HAP-1 (cell line): ENCODE measurements around the gene RFTN1.

Experiments used
- DNase-seq, 2 experiments: peaks; one replicate each; pipeline ENCODE4 v3.0.0-alpha.2; 2016 to 2020; ENCODE audit warnings: low spot score in 2 of 2
- H3K27me3 ChIP-seq: fragments of 250-450 bp; sonication (Bioruptor Pico); 2 replicates; pipeline ENCODE4 v1.5.1; 2020; ENCODE audit warnings: low read depth, mild to moderate bottlenecking, moderate library complexity
- H3K36me3 ChIP-seq: fragments of 250-450 bp; sonication (Bioruptor Pico); replicated peaks from 2 replicates; pipeline ENCODE4 v1.5.1; 2020; ENCODE audit warnings: mild to moderate bottlenecking
- H3K4me1 ChIP-seq: fragments of 250-450 bp; sonication (Bioruptor Pico); 2 replicates; pipeline ENCODE4 v1.5.1; 2020; ENCODE audit warnings: mild to moderate bottlenecking
- H3K4me3 ChIP-seq: fragments of 250-450 bp; sonication (Bioruptor Pico); 2 replicates; pipeline ENCODE4 v1.5.1; 2020; ENCODE audit warnings: mild to moderate bottlenecking, moderate library complexity
- H3K9me3 ChIP-seq: fragments of 250-450 bp; sonication (Bioruptor Pico); 2 replicates; pipeline ENCODE4 v1.5.1; 2020; ENCODE audit warnings: mild to moderate bottlenecking, moderate library complexity
- in situ Hi-C: fragments of 300-500 bp; cut with MboI; formaldehyde crosslinking; loops from 3 replicates; pipeline ENCODE4 v1.14.3; 2020; ENCODE audit warnings: low sequenced_read_pairs, inconsistent platforms, mixed read lengths

RFTN1 gene

DNA sequence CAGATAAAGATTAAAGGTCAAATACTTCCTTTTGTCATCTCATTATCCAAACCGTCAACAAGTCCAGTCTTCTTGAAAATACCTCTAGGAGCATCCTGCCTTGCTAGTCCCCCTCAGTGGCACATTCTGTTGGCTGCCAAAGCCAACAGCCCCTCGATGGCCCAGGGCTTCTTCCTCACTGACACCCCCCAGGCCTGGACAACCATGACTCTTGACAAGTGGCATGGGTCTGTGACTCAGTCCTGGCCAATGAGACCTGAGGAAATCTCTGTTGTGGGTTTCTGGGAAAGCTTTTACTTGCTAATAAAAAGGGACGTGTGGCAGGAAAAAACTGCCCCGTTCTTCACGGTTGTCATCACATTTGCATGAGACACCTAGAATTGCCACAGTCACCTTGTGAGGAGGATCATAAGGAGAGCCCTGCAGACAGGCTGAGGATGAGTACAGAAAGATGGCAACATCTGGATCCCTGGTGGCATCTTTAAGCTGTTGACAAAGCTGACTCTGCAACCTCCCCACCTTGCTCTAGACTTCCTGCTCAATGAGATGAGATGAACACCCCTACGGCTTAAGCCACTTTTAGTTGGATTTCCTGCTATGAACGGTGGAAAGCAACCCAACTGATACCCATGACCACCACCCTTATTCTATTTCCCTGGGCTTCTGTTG lies 167.0 kb downstream of the RFTN1 start:
- no peak overlapping the region for H3K4me3 ChIP-seq
- in situ Hi-C loops = no loop called here
- no peaks in the 10 kb centered on the region for H3K9me3 ChIP-seq
- H3K4me1 ChIP-seq = no peaks in the 10 kb centered on the region
- H3K36me3 ChIP-seq = no peaks in the 10 kb centered on the region
- DNase-seq = no peak
- no peaks in the 10 kb centered on the region for H3K27me3 ChIP-seq

DNA sequence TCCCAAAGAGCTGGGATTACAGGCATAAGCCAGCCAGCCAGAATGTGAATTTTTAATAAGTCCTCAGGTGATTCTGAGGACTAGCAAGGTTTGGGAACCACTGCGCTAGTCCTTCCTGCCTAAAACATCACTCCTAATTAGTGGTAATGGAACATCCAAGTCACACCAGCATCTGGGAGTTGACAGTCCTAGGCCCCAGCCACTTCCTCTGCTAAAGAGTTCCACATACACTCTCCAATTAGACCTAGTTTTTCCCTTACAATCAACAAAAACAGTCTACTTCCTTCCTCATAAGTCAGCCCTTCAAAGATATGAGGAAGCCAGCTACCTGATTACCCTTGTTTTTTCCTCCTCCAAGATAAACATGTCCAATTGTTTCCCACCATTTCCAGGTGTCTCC lies 170.4 kb downstream of the RFTN1 start:
- DNase-seq = no peak
- no peak overlapping the region for H3K4me3 ChIP-seq
- H3K4me1 ChIP-seq = no peaks in the 10 kb centered on the region
- in situ Hi-C loops = no loop called here
- H3K36me3 ChIP-seq = no peaks in the 10 kb centered on the region
- H3K9me3 ChIP-seq = no peaks in the 10 kb centered on the region
- no peaks in the 10 kb centered on the region for H3K27me3 ChIP-seq

DNA sequence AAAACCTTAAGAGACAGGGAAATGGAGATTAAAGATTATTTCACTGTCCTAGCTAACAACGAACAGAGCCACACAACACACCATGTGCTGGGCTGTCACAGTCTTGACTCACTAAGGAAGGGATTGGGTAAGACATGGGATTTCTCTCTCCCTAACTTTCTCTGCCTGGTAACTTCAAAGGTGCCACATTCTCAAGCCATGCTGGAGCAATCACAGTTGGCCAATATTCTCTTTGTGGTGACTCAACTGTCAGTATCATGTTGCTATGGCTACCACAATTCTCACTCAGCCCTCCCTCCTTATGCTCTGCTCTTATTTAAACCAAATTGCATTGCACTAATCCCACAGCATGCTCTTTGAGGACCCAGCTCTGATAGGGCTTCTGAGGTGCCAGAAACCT lies 174.5 kb downstream of the RFTN1 start:
- Histone ChIP-seq H3K9me3 (no peaks in the 10 kb centered on the region), H3K4me3 (no peak overlapping the region), H3K4me1 (no peaks in the 10 kb centered on the region), H3K27me3 (no peaks in the 10 kb centered on the region), H3K36me3 (no peaks in the 10 kb centered on the region; the same call in none of the 2 replicates)
- DNase-seq = no peak
- in situ Hi-C loops = no loop called here

DNA sequence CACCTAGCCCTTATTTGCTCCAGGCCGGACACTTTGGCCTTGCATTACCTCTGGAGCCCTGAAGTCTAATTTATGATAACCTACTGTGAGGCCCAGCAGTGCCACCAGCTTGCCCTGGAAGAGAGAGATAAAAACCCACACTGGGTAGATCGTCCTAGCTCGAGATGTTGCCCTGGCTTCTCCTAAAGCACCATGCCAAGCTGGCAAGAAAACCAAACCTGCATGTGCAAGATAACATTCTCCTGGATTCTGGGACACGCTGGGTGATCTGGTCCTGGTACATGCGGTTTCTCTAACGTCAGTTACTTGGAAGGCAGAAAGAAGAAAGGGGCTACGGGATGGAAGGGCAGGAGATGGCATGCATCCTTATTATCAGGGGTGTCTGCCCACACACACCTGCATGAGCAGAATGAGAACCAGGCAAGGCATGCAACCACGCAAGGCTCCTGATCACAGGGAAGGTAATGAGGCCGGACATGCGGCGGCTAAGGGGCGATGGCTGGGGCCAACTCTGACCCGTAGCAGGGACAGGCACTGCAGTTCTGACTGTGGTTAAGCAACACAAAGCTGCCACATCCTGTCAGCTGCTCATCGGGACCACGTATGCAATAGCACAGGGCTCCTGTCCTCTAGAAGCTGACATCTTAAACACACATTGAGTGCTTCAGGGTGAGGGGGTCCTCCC lies 175.5 kb downstream of the RFTN1 start:
- no peaks in the 10 kb centered on the region; the same call in none of the 2 replicates for H3K36me3 ChIP-seq
- 0 out of 2 replicates have a peak, but pooled peaks cover 5% of the 10 kb centered on the region for H3K9me3 ChIP-seq
- H3K27me3 ChIP-seq = no peaks in the 10 kb centered on the region
- in situ Hi-C loops = no loop called here
- no peak for DNase-seq
- H3K4me1 ChIP-seq = no peaks in the 10 kb centered on the region
- H3K4me3 ChIP-seq = no peak overlapping the region

DNA sequence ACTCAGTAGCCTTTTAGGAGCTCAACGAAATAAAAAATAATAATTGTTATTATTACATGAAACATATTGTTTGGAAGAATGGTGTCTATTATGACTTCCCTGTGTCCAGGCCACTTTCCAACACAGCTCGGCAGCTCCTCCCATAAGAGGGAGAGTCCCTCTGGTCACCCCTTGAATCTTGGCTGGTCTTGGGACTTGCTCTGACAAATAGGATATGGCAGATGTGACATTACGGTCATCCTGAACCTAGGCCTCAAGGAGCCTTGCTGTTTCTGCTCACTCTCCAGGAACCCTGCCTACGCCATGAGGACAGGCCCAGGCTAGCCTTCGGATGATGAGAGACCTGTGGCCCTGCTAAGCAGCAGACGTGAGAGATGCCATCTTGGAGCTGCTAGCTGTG lies 176.7 kb downstream of the RFTN1 start:
- DNase-seq = no peak
- no peaks in the 10 kb centered on the region; the same call in 1 of the 2 replicates for H3K4me1 ChIP-seq
- 0 out of 2 replicates have a peak, but pooled peaks cover 5% of the 10 kb centered on the region for H3K9me3 ChIP-seq
- in situ Hi-C loops = no loop called here
- H3K27me3 ChIP-seq = no peaks in the 10 kb centered on the region
- H3K36me3 ChIP-seq = no peaks in the 10 kb centered on the region; the same call in none of the 2 replicates
- H3K4me3 ChIP-seq = no peak overlapping the region

DNA sequence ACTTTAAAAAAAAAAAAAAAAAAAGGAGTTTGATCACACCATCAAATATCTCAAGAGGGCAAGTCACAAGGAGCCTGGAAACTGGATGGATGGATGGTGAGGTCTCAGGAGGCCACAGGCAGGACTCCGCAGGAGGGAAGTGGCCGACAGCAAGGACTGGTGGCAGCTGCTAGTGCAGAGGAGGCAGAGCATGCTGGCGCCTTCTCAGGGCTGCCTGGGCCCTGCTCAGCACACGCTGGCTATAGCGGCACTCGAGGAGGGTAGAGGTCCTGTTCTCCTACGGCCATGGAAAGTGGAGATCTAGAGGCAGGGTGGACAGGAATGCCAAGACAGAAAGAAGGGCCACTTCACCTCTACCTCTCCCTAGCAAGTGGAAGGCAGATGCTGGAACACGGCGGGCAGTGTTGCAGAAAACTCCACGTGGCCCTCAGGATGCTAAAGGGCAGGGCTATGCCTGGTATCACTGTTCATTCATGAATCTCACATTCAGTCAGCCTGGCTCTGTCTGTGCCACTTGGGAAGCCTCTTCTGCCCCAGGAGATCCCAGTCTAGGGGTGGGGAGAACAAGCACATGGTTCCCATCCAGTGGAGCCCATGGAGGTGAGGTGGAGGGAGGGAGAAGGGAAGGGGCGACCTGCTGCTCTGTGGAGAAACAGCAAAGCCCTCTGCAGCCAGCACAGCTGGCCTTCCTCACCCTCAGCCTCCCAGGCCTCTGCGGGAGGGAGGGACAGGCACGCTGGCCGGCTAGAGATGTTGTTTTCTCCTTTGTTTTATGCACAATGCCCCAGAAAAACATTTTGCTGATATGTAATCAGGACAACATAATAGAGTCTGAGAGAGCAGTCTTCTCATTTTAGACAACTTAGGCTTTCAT lies 177.5 kb downstream of the RFTN1 start:
- H3K9me3 ChIP-seq = 0 out of 2 replicates have a peak, but pooled peaks cover 5% of the 10 kb centered on the region
- H3K27me3 ChIP-seq = no peaks in the 10 kb centered on the region
- DNase-seq = no peak
- H3K4me1 ChIP-seq = no peaks in the 10 kb centered on the region; the same call in 1 of the 2 replicates
- H3K4me3 ChIP-seq = no peak overlapping the region
- in situ Hi-C loops = no loop called here
- H3K36me3 ChIP-seq = no peaks in the 10 kb centered on the region; the same call in none of the 2 replicates

DNA sequence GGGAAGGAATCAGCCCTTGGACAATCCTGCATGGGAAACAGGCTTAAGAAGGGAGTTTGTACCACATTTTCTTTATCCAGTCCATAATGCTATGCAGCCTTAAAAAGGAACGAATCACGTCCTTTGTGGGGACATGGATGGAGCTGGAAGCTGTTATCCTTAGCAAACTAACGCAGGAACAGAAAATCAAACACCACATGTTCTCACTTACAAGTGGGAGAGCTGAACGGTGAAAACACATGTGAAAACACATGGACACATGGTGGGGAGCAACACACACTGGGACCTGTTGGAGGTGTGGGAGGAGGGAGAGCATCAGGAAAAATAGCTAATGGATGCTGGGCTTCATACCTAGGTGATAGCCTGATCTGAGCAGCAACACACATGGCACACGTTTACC lies 178.2 kb downstream of the RFTN1 start:
- 0 out of 2 replicates have a peak, but pooled peaks cover 5% of the 10 kb centered on the region for H3K9me3 ChIP-seq
- H3K4me1 ChIP-seq = no peaks in the 10 kb centered on the region; the same call in 1 of the 2 replicates
- in situ Hi-C loops = no loop called here
- no peaks in the 10 kb centered on the region for H3K27me3 ChIP-seq
- peaks cover 2% of the 10 kb centered on the region for H3K36me3 ChIP-seq
- DNase-seq = no peak
- H3K4me3 ChIP-seq = no peak overlapping the region

DNA sequence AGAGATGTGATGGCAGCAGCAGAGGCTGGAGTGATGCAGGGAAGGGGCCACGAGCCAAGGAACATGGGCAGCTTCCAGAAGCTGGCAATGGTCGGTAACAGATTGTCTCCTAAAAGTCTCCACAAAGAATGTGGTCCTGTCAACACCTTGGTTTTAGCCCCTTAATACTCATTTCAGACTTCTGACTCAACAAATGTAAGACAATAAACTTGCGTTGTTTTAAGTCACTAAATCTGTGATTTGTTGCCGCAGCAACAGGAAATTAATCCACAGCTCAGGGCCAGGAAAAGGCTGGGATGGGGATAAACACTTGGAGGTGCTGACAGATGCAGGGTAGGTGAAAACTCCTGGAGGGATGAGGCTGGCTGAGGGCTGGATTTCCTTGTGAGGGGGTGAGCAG lies 178.6 kb downstream of the RFTN1 start:
- no peak for DNase-seq
- H3K27me3 ChIP-seq = no peaks in the 10 kb centered on the region
- peaks cover 2% of the 10 kb centered on the region for H3K36me3 ChIP-seq
- H3K4me1 ChIP-seq = no peaks in the 10 kb centered on the region; the same call in 1 of the 2 replicates
- in situ Hi-C loops = no loop called here
- 0 out of 2 replicates have a peak, but pooled peaks cover 5% of the 10 kb centered on the region for H3K9me3 ChIP-seq
- H3K4me3 ChIP-seq = no peak overlapping the region

DNA sequence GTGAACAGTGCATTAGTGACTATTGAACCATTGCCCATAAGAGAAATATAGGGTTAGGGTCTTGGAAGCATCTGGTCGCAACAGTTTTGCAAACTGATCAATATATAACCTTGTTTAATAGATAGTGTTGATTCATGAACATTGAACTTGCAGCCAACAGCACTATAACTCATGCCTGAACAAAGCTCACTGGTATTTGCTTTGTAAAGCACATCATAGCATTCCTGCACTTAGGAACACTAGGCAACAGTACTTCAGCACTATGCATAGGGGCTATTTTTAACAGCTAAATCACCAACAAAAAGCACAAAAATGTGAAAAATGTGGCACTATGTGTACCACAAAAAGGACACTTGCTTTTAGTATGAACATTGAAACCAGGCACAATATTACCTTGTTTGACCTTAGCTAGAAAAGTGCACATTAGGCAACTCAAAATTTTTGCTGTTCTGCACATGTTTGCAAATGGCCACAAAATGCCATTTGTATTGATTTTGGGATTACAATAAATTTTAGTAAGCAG lies 180.5 kb downstream of the RFTN1 start:
- no peaks in the 10 kb centered on the region; the same call in 1 of the 2 replicates for H3K4me1 ChIP-seq
- H3K27me3 ChIP-seq = no peaks in the 10 kb centered on the region
- in situ Hi-C loops = no loop called here
- 0 out of 2 replicates have a peak, but pooled peaks cover 5% of the 10 kb centered on the region for H3K9me3 ChIP-seq
- peak in 1 of 2 experiments; percentile 36 for DNase-seq
- peaks cover 2% of the 10 kb centered on the region for H3K36me3 ChIP-seq
- H3K4me3 ChIP-seq = no peak overlapping the region

DNA sequence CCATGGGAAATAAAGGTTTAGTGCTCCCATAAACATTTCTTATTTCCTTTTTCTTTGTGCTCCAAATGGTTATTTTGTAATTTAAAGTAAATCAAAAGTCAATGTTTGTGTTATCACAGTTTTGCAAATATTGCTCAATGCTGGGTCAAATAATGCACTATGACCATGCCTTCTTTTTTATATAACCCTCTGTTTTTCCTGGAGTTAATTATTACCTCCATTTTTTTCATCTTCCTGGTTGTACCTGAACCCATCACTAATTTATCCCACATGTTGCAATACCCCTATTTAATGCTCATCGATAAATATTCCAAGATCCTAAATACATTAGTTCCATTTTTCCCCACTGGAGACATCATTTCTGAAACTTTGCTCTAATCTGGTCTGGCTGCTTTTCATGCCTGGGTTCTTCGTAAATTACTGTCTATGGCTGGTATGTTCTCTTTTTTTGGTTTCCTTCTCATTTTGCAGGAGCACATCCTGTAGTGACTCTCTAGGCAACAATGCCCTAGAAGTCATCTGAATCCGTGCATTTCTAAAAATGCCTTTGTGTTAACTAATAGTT lies 182.1 kb downstream of the RFTN1 start:
- Histone ChIP-seq H3K4me1 (no peaks in the 10 kb centered on the region; the same call in 1 of the 2 replicates), H3K4me3 (no peak overlapping the region), H3K36me3 (peaks cover 2% of the 10 kb centered on the region), H3K9me3 (0 out of 2 replicates have a peak, but pooled peaks cover 5% of the 10 kb centered on the region), H3K27me3 (no peaks in the 10 kb centered on the region)
- in situ Hi-C loops = no loop called here
- DNase-seq = no peak

DNA sequence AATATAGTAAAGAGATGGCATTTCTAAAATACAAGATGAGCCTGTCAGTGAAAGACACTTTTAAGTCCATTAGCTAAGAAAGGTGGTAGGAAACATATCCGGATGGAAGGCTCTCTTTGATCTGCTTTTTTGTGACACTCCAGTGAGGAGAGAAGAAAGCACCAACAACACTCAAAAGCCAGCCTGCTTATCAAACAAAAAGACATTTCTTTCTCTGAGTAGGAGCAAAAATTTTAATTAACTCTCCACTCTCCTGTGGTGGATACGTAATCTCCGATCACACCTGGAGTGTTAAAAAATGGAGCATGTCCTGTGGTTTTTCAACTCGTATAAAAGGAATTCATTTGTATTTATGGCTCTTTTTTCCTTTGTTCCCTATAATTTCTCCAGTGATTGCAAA lies 183.1 kb downstream of the RFTN1 start:
- H3K36me3 ChIP-seq = peaks cover 4% of the 10 kb centered on the region
- H3K9me3 ChIP-seq = 0 out of 2 replicates have a peak, but pooled peaks cover 5% of the 10 kb centered on the region
- no peak overlapping the region for H3K4me3 ChIP-seq
- no peaks in the 10 kb centered on the region for H3K27me3 ChIP-seq
- no peaks in the 10 kb centered on the region; the same call in 1 of the 2 replicates for H3K4me1 ChIP-seq
- DNase-seq = no peak
- in situ Hi-C loops = no loop called here

DNA sequence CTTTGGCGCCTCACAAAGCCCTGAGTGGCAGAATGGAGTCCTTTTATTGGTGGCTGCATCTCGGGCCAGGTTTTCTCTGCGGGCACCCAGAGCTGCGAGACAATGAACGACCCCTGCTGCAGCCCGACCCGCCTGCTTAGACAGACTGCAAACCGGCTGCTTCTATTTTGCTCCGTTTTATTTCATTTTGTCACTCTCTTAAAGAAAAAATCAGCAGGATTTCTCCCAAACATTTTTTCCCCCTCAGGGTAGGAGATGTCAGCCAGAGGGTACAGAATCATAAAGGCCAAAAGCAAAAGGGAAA lies 183.7 kb downstream of the RFTN1 start:
- Histone ChIP-seq H3K27me3 (no peaks in the 10 kb centered on the region), H3K4me3 (no peak overlapping the region), H3K9me3 (0 out of 2 replicates have a peak, but pooled peaks cover 5% of the 10 kb centered on the region), H3K36me3 (peaks cover 7% of the 10 kb centered on the region), H3K4me1 (peaks cover 2% of the 10 kb centered on the region)
- DNase-seq = no peak
- in situ Hi-C loops = no loop called here
